Lung (tissue), 12 donors: ENCODE data around the gene GAA. TPM values are rescaled to one million over a fixed set of nuclear protein-coding genes. Genes with fewer than 3 reads are reported as not detected.

ENCODE experiments used
- ATAC-seq: fragments of 200-7000 bp; cut with Tn5 transposase; one replicate; pipeline ENCODE4 v1.9.1; 2020; ENCODE audit warnings: moderate number of reproducible peaks; ENCODE audit not compliant: insufficient read depth, low FRiP score
- DNase-seq, 3 donors: peaks; one replicate each; pipeline ENCODE4 v3.0.0-alpha.2; 2013 to 2017
- H3K27ac ChIP-seq, 2 donors: one replicate each; pipeline ENCODE4 v1.5.1; 2013; ENCODE audit warnings: mild to moderate bottlenecking in 2 of 2, moderate library complexity in 2 of 2, control low read depth in 1 of 2, inconsistent platforms in 1 of 2, low read depth in 1 of 2, low read length in 1 of 2
- H3K27me3 ChIP-seq, 3 donors: one replicate each; pipeline ENCODE4 v1.5.1; 2013; ENCODE audit warnings: low read length in 2 of 3; ENCODE audit not compliant: control insufficient read depth in 3 of 3, insufficient read depth in 3 of 3
- H3K36me3 ChIP-seq, 4 donors: one replicate each; pipeline ENCODE4 v1.5.1; 2013; ENCODE audit warnings: low read length in 4 of 4, mild to moderate bottlenecking in 1 of 4, moderate library complexity in 1 of 4; ENCODE audit not compliant: control insufficient read depth in 4 of 4, insufficient read depth in 4 of 4
- H3K4me1 ChIP-seq, 5 donors: one replicate each; pipeline ENCODE4 v1.5.1; 2013; ENCODE audit warnings: low read length in 5 of 5, mild to moderate bottlenecking in 2 of 5, moderate library complexity in 1 of 5; ENCODE audit not compliant: control insufficient read depth in 5 of 5, insufficient read depth in 5 of 5
- H3K4me3 ChIP-seq: one replicate; pipeline ENCODE4 v1.5.1; 2013; ENCODE audit warnings: mild to moderate bottlenecking, control low read depth, moderate library complexity
- H3K9ac ChIP-seq, 2 donors: one replicate each; pipeline ENCODE4 v1.5.1; 2013; ENCODE audit warnings: low read length in 2 of 2, control low read depth in 1 of 2; ENCODE audit not compliant: insufficient read depth in 1 of 2
- H3K9me3 ChIP-seq, 4 donors: one replicate each; pipeline ENCODE4 v1.5.1; 2013; ENCODE audit warnings: low read length in 3 of 4, mild to moderate bottlenecking in 1 of 4, moderate library complexity in 1 of 4; ENCODE audit not compliant: control insufficient read depth in 4 of 4, insufficient read depth in 3 of 4
- CTCF ChIP-seq: IDR thresholded peaks from 2 replicates; pipeline ENCODE4 v1.5.1; 2012; ENCODE audit warnings: mild to moderate bottlenecking; ENCODE audit errors: control extremely low read depth, extremely low read depth
- WGBS, 2 donors: extraction: QIAGEN DNeasy Blood & Tissue Kit; methylation state at CpG; one replicate each; pipeline ENCODE4 v1.1.7; 2013; 5-methylcytosine and 5-hydroxymethylcytosine counted together
- polyA plus RNA-seq, 2 donors: library from polyadenylated mRNA; stranded (reverse); fragments of 200-250 nt; gene quantifications; one replicate each; pipeline ENCODE4 v1.2.1, GENCODE V29; 2013
- total RNA-seq, 2 donors: library from RNA; depleted of rRNA in 1 of 2; stranded (reverse); fragments of >200 nt in 1 of 2; gene quantifications; one replicate each; pipeline ENCODE4 v1.2.1, GENCODE V29; 2014 to 2021
- donor health status: control.
- donor health status: control.
- donor health status: Bipolar disorder and iron deficiency.
- donor health status: healthy.
- donor health status: DM: yes; HTN: yes; CAD: no.

Gene GAA
- total and polyA plus RNA-seq, 4 donors = 30.5 to 88.6 (median 68.0) TPM

GRCh38 chr17:80102664-80103448, 1.5 kb downstream of the GAA start:
- TF ChIP-seq CTCF = no peak
- Histone ChIP-seq H3K9ac (no peak overlapping the region), H3K4me3 (no peak overlapping the region), H3K4me1 (peaks cover 0 to 29% (median 5%) of the 10 kb centered on the region in 5 donors), H3K36me3 (no peaks in the 10 kb centered on the region), H3K27ac (no peak overlapping the region), H3K27me3 (no peaks in the 10 kb centered on the region), H3K9me3 (no peaks in the 10 kb centered on the region)
- ATAC-seq = no peak
- WGBS, 2 donors = 88 to 92% methylated on average over 15 of the region's 15 CpGs
- no peak for DNase-seq

GRCh38 chr17:80103449-80104085, 2.2 kb downstream of the GAA start:
- TF ChIP-seq CTCF = no peak
- H3K27ac ChIP-seq = no peak overlapping the region
- no peak for DNase-seq
- no peak for ATAC-seq
- H3K4me1 ChIP-seq = peaks cover 0 to 29% (median 5%) of the 10 kb centered on the region in 5 donors
- no peak overlapping the region for H3K4me3 ChIP-seq
- H3K27me3 ChIP-seq = no peaks in the 10 kb centered on the region
- H3K9ac ChIP-seq = no peak overlapping the region
- 90 to 92% methylated on average over 19 of the region's 19 CpGs for WGBS, 2 donors
- no peaks in the 10 kb centered on the region for H3K9me3 ChIP-seq
- peaks cover 0 to 2% (median 0%) of the 10 kb centered on the region in 4 donors for H3K36me3 ChIP-seq

GRCh38 chr17:80104321-80104955, 3.1 kb downstream of the GAA start:
- WGBS, 2 donors = 63 to 77% methylated on average over 26 of the region's 26 CpGs
- no peaks in the 10 kb centered on the region for H3K9me3 ChIP-seq
- no peak for TF ChIP-seq CTCF
- H3K36me3 ChIP-seq = peaks cover 0 to 6% (median 0%) of the 10 kb centered on the region in 4 donors
- H3K27ac ChIP-seq = no peak overlapping the region
- H3K4me1 ChIP-seq = peaks cover 0 to 29% (median 5%) of the 10 kb centered on the region in 5 donors
- ATAC-seq (no peak), DNase-seq (peak; percentile 28 to 58 (median 44))
- peak overlapping the region in 1 of 2 donors; percentile 28 for H3K9ac ChIP-seq
- no peaks in the 10 kb centered on the region for H3K27me3 ChIP-seq
- H3K4me3 ChIP-seq = no peak overlapping the region
